Activated naive CD4-positive, alpha-beta T cell treated with anti-CD3 and anti-CD28 coated beads, Interleukin-2, amount 50 U/mL, for 72 hours (primary cell): Measurements from ENCODE around the gene ADARB2. TPM values are rescaled to one million over a fixed set of nuclear protein-coding genes. Genes with fewer than 3 reads are reported as not detected.

Source experiments
- ATAC-seq, 2 donors: fragments of 150-1000 bp; cut with Tn5 transposase; 2 replicates each; pipeline ENCODE4 v1.10.0; 2021; ENCODE audit warnings: mild to moderate bottlenecking in 2 of 2, moderate library complexity in 2 of 2
- DNase-seq, 2 donors: peaks; one replicate each; pipeline ENCODE4 v3.0.0; 2021 to 2022; ENCODE audit warnings: low spot score in 2 of 2
- H3K27ac Mint-ChIP-seq, 2 donors: one replicate each; pipeline ENCODE4 v1.8.0; 2022; ENCODE audit warnings: mild to moderate bottlenecking in 2 of 2, mixed read lengths in 2 of 2
- H3K36me3 Mint-ChIP-seq, 2 donors: one replicate each; pipeline ENCODE4 v1.8.0; 2022; ENCODE audit warnings: mixed read lengths in 2 of 2
- H3K9me3 Mint-ChIP-seq, 2 donors: one replicate each; pipeline ENCODE4 v1.8.0; 2022; ENCODE audit warnings: mixed read lengths in 2 of 2
- total RNA-seq, 2 donors: library from RNA; stranded (reverse); gene quantifications; one replicate each; pipeline ENCODE4 v1.2.3, GENCODE V29; 2022

The ADARB2 gene
- total RNA-seq, 2 donors from 2014 or later: 0.27 TPM; not detected in 1

DNA sequence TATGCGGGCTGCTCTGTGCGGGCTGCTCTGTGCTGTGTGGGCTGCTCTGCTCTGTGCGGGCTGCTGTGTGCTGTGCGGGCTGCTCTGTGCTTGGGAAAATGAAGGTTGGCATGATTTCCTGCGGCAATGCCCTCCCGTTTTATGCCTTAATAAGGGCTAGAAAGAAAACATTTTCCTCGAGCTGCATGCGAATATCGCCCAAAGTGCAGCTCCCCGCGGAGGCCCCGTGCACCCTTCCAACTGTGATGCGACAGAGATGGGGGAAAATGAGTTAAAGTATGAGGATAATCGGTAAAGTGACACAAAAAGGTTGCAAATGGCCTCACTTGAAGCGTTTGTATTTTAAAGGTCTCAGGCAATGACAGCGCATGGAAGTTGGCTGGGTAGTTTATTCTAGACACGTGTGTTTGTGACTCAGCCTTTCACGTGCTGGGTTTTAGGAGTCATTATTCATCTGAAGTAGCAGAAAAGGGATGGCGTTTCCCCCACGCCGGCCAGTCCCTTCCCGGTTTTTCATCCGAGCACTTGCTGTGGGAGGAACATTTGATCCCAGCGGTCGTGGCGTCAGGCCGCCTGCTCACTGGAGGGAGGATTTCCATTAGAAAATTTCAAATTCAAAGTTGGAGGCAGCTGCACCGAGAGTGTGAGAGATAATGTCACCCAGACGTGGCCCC, 220.7 kb downstream of the ADARB2 start:
- Mint-ChIP-seq H3K36me3 (no peaks in the 10 kb centered on the region), H3K27ac (no peak overlapping the region), H3K9me3 (no peaks in the 10 kb centered on the region)
- ATAC-seq (no peak), DNase-seq (no peak)

DNA sequence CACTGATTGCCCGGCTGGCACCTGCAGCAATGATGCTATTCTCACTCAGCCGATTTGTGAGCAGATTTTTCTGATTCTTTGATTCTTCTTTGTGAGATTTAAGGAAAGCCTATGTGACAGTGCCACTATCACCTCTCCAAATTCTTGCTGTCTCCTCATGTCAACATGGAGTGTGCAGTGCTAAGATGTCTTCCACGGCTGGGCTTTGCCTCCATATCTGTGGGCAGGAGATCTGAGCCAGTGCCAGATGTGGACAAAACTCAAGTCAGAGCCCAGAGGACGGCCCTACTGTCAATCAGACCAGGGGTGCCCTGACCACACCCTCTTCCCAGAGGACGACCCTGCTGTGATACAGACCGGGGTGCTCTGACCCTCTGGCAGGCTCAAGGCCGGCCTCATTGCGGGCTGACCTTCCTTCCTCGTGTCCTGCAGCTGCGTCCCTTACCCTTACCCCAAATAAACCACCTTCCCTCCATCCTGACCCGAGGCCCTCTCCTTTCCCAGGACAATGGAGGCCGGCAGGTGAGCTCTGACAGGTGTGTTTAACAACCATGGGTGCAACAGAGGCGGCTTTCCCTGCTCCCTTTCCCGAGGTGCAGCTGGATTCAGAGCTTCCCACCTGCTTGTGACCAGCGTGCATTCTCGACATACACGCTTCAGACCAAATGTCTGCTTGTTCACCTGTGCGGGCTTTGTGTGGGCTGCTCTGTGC, 221.4 kb downstream of the ADARB2 start:
- Mint-ChIP-seq H3K36me3 (no peaks in the 10 kb centered on the region), H3K9me3 (no peaks in the 10 kb centered on the region), H3K27ac (no peak overlapping the region)
- no peak for ATAC-seq
- no peak for DNase-seq

DNA sequence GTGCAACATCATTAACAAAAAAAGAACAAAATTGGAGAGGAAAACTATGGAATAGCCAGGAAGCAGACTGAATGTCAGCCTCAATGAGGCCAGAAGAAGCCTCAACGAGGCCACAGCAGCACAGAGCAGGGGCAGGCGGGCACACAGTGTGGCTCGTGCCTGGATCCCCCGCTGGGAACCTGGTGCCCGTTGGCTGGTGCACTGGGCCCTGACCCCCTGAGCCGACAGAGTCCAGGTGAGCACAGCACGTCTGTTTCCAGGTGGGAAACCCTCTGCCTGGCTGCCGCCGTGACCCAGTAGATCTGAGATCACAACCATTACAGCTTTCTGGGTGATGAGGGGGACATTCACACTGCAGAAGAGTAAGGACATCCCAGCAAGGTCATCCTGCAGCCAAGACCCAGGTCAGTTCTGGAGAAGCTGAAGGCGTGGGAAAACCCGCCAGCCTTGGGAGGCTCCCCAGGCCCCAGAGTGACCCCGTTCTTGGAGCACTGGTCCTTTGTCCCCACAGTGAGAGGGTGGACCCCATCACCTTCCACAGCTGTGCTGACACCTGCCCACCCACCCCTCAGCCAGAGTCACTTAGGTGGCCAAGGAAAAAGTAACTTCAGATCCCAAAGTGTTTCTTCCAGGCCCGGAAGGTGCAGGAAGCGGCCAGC, 222.1 kb downstream of the ADARB2 start:
- no peaks in the 10 kb centered on the region for H3K9me3 Mint-ChIP-seq
- DNase-seq (no peak), ATAC-seq (no peak)
- H3K36me3 Mint-ChIP-seq: no peaks in the 10 kb centered on the region
- no peak overlapping the region for H3K27ac Mint-ChIP-seq

DNA sequence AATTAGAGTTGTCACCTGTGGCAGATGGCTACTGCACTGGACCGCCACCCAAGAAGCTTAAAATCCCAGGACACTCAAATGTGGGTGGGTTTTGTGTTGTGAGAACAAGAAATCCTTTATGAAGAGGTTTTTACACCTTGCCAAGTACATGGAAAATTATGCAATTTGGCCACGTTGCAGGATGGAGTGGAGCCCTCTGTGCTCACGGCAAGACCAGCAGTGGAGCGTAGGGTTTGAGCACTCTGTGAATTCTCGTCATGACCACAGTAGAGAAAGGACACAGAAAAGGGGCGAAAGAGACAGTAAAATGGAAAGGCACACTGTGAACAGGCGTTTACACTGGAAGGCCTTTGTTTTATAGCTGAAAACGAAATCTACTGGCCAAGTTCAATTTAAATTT, 222.6 kb downstream of the ADARB2 start:
- H3K9me3 Mint-ChIP-seq: no peaks in the 10 kb centered on the region

DNA sequence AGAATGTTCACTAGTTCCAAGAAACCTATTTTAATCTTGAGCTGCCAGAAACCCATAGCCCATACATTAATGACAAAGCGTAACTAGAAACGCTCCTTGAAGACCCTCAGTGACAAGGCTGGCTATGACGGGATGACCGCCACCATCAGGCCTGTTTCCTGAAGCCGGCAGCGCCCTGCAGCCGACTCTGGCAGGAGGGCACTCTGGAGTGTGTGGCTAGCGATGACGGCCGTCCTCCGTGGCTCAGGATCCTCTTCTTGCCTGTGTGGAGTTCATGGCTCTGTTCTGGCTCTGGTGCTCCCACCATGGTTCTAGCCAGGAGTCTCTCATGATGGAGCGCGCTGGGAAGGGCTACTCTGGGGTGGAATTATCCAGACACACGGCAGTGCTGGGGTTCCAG, 224.1 kb downstream of the ADARB2 start:
- DNase-seq (no peak), ATAC-seq (no peak)
- Mint-ChIP-seq H3K9me3 (no peaks in the 10 kb centered on the region), H3K27ac (no peak overlapping the region), H3K36me3 (no peaks in the 10 kb centered on the region)

More for the DNA sequence above, 222.6 kb downstream of the ADARB2 start:
- no peak for ATAC-seq
- DNase-seq: no peak
- Mint-ChIP-seq H3K27ac (no peak overlapping the region), H3K36me3 (no peaks in the 10 kb centered on the region)

DNA sequence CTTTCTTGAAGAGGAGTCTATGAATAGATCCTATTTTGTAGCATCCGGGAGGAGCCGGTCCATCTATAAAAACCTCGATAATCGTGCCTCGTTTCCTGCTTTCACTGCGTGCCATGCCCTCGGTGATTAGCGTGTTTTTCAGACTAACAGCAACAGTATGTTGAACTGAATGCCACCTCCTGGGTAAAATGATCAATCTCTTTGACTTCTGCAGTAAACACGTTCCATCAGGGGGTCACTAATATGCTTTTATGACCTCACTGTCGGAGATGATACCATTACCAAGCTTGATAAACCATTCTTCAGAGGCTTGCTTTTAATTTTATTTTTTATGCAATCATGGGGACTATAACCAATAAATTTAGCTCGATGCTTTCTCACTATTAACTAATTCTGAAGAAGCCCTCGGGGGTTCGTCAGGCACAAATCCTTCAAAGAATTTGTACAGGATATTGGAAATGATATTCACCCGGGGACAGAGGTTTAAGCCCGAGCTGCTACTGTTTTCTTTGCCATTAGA, 228.3 kb downstream of the ADARB2 start:
- no peak for DNase-seq
- Mint-ChIP-seq H3K9me3 (peaks cover 5% of the 10 kb centered on the region in 2 donors), H3K27ac (no peak overlapping the region), H3K36me3 (no peaks in the 10 kb centered on the region)
- no peak for ATAC-seq

DNA sequence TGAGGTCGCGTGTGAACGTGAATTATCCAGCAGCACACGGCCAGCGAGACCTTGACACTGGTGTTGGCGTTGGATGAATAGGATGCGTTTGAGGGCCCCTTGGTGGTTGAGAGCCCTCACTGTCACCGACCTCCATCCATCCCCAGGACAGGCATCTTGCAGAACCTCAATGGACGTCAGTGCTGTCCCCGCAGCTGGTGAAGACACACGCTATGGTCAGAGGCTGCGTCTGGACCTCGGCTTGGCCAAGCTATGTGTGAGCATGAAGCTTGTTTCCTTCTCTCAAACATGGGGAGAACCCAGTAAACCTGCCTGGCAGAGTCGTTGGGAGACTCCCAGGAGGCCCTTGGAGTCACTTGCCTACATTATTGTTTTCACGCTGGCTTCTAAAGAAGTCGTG, 229.2 kb downstream of the ADARB2 start:
- ATAC-seq (no peak), DNase-seq (no peak)
- Mint-ChIP-seq H3K27ac (no peak overlapping the region), H3K9me3 (peaks cover 5% of the 10 kb centered on the region in 2 donors), H3K36me3 (no peaks in the 10 kb centered on the region)

GRCh38 chr10:1507436-1507835, 229.9 kb downstream of the ADARB2 start:
- Mint-ChIP-seq H3K9me3 (peaks cover 5% of the 10 kb centered on the region in 2 donors), H3K27ac (no peak overlapping the region), H3K36me3 (no peaks in the 10 kb centered on the region)
- ATAC-seq (no peak), DNase-seq (no peak)

DNA sequence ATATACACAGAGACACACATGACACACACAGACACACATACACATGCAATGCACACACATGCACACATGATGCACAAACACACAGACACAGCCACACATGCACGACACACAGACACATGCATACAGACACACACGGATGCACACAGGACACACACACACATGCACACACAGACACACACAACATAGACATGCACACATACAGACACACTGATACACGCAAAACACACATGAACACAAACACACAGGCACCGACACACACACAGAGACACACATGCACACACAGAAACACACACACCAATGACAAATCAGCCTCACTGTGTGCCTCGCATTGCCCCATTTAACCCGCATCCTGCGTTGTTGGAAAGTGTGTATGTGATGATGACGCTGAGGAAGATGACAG, 232.4 kb downstream of the ADARB2 start:
- Mint-ChIP-seq H3K27ac (no peak overlapping the region), H3K36me3 (no peaks in the 10 kb centered on the region), H3K9me3 (peaks cover 5% of the 10 kb centered on the region in 2 donors)
- DNase-seq (no peak), ATAC-seq (no peak)

GRCh38 chr10:1504286-1504685, 233.0 kb downstream of the ADARB2 start:
- no peak for ATAC-seq
- no peak overlapping the region for H3K27ac Mint-ChIP-seq
- H3K9me3 Mint-ChIP-seq: peaks cover 5% of the 10 kb centered on the region in 2 donors
- H3K36me3 Mint-ChIP-seq: no peaks in the 10 kb centered on the region
- DNase-seq: no peak

DNA sequence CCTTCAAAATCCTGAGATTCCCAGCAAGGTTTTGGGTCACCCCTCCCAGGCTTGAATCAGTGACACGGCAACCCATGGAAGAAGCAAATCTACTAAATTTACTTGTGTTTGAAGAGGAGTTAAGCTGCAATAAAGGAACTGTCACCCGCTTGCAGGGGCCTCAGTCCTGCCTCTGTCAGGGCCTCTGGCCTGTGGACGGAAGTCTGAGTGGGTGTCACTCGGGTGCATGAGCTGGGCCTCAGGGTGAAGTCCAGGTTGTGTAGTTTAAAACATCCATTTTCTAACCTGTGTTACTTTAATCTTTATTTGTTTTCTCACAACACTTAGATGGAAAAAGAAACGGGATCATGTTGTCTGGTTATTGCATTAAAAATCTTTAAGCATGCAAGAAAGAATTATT, 234.9 kb downstream of the ADARB2 start:
- no peak for DNase-seq
- peaks cover 5% of the 10 kb centered on the region in 2 donors for H3K9me3 Mint-ChIP-seq
- no peak overlapping the region for H3K27ac Mint-ChIP-seq

GRCh38 chr10:1499359-1499957, 237.9 kb downstream of the ADARB2 start:
- DNase-seq: no peak
- no peaks in the 10 kb centered on the region for H3K36me3 Mint-ChIP-seq
- H3K27ac Mint-ChIP-seq: no peak overlapping the region
- peak; percentile 83 to 84 for ATAC-seq
- no peaks in the 10 kb centered on the region for H3K9me3 Mint-ChIP-seq

More for the DNA sequence above, 234.9 kb downstream of the ADARB2 start:
- ATAC-seq: no peak
- no peaks in the 10 kb centered on the region for H3K36me3 Mint-ChIP-seq

GRCh38 chr10:1498746-1499358, 238.5 kb downstream of the ADARB2 start:
- no peaks in the 10 kb centered on the region for H3K36me3 Mint-ChIP-seq
- ATAC-seq (peak; percentile 35 to 65), DNase-seq (no peak)
- H3K9me3 Mint-ChIP-seq: no peaks in the 10 kb centered on the region
- H3K27ac Mint-ChIP-seq: no peak overlapping the region

GRCh38 chr10:1495915-1496517, 241.3 kb downstream of the ADARB2 start:
- ATAC-seq: no peak
- Mint-ChIP-seq H3K36me3 (no peaks in the 10 kb centered on the region), H3K9me3 (no peaks in the 10 kb centered on the region), H3K27ac (no peak overlapping the region)
- no peak for DNase-seq

GRCh38 chr10:1492641-1493040, 244.7 kb downstream of the ADARB2 start:
- no peaks in the 10 kb centered on the region for H3K9me3 Mint-ChIP-seq
- H3K27ac Mint-ChIP-seq: no peak overlapping the region
- no peak for DNase-seq
- ATAC-seq: no peak
- H3K36me3 Mint-ChIP-seq: no peaks in the 10 kb centered on the region

GRCh38 chr10:1491901-1492300, 245.4 kb downstream of the ADARB2 start:
- DNase-seq: no peak
- Mint-ChIP-seq H3K36me3 (no peaks in the 10 kb centered on the region), H3K9me3 (no peaks in the 10 kb centered on the region), H3K27ac (no peak overlapping the region)
- no peak for ATAC-seq
